ENCODE data around the gene PLK3. TPM values are rescaled to one million over a fixed set of nuclear protein-coding genes. Genes with fewer than 3 reads are reported as not detected.
A peak's percentile ranks its signal among the peaks of the same experiment; 100 is the strongest.

PLK3 gene
- total and polyA plus RNA-seq, 3 experiments from 2014 or later = 22.5 to 114 (median 104) TPM

- no peak overlapping the region for H3K4me3 Mint-ChIP-seq
- H3K27ac Mint-ChIP-seq = peak overlapping the region in 2 of 8 donors; percentile 12 to 36
- Histone ChIP-seq H3K4me3 (ENCODE audit: low read length) (no peak overlapping the region), H3K27ac (ENCODE audit: low read depth, low read length) (no peak overlapping the region), H3K36me3 (ENCODE audit: insufficient read depth, low read length) (no peaks in the 10 kb centered on the region), H3K9me3 (ENCODE audit: low read length) (no peaks in the 10 kb centered on the region), H3K27me3 (ENCODE audit: insufficient read depth, low read length, poor library complexity, severe bottlenecking) (no peaks in the 10 kb centered on the region), H3K4me1 (ENCODE audit: insufficient read depth, low read length) (no peaks in the 10 kb centered on the region)
- no peaks in the 10 kb centered on the region for H3K9me3 Mint-ChIP-seq
- ChIA-PET CTCF (interaction anchor here (1.1 to 2.3 kb wide), 2 partner anchors 12 to 134 kb away, joined by 4 to 7 read pairs; no protein-coding TSS in a partner anchor), POLR2A (no interaction called here)
- no peak for DNase-seq
- no peaks in the 10 kb centered on the region for H3K27me3 Mint-ChIP-seq
- H3K4me1 Mint-ChIP-seq = peaks cover 0 to 4% (median 2%) of the 10 kb centered on the region in 3 donors
- peaks cover 0 to 23% (median 3%) of the 10 kb centered on the region in 3 donors for H3K36me3 Mint-ChIP-seq
Measured at GRCh38 chr1:44847845-44848244, 47.7 kb downstream of the PLK3 start.

DNA sequence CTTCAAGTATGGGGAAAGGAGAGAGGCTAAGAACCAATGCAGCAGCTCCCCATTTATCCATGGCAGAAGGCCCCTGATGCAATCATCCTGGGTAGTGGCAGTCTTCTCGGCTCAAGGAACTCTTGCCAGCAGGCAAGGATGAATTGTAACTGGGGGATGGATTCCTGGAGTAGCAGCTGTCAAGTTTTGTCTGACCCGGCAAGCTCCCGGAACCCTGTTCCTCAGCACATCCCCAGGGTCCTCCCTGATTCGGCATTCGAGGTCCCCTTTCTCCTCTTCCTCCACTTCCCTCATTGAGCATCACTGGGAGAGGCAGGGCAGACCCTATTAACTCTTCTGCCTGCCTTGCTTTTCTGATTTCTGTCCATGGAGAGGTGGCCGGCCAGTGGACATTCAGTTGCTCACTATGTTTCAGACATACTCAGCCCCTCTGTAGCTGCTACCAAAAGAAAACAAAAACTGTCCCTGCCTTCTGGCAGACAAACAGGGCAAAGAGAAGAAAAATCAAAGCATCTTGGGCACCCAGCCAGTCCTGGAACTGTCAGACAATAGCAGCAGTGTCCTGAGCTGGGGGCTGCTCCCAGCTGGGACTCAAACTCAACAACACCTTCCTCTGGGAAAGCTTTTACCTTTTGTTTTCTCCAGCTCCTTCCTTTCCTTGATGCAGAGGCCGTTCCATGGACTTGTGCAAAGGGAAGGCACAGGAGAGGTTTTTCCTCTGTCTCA lies 48.4 kb downstream of the PLK3 start:
- Mint-ChIP-seq H3K4me3 (no peak overlapping the region), H3K27ac (peak overlapping the region in 2 of 8 donors; percentile 12 to 75), H3K4me1 (peaks cover 0 to 4% (median 0%) of the 10 kb centered on the region in 3 donors), H3K27me3 (no peaks in the 10 kb centered on the region), H3K36me3 (peaks cover 0 to 25% (median 3%) of the 10 kb centered on the region in 3 donors), H3K9me3 (no peaks in the 10 kb centered on the region)
- ChIA-PET POLR2A (no interaction called here), CTCF (interaction anchor here (1.1 to 2.3 kb wide), 2 partner anchors 12 to 135 kb away, joined by 4 to 7 read pairs; no protein-coding TSS in a partner anchor)
- Histone ChIP-seq H3K4me1 (ENCODE audit: insufficient read depth, low read length) (no peaks in the 10 kb centered on the region), H3K9me3 (ENCODE audit: low read length) (no peaks in the 10 kb centered on the region), H3K36me3 (ENCODE audit: insufficient read depth, low read length) (no peaks in the 10 kb centered on the region), H3K4me3 (ENCODE audit: low read length) (no peak overlapping the region), H3K27me3 (ENCODE audit: insufficient read depth, low read length, poor library complexity, severe bottlenecking) (no peaks in the 10 kb centered on the region), H3K27ac (ENCODE audit: low read depth, low read length) (no peak overlapping the region)
- DNase-seq = no peak

GRCh38 chr1:44849575-44850132 lies 49.5 kb downstream of the PLK3 start:
- Histone ChIP-seq H3K36me3 (ENCODE audit: insufficient read depth, low read length) (no peaks in the 10 kb centered on the region), H3K4me3 (ENCODE audit: low read length) (no peak overlapping the region), H3K27ac (ENCODE audit: low read depth, low read length) (no peak overlapping the region), H3K4me1 (ENCODE audit: insufficient read depth, low read length) (no peaks in the 10 kb centered on the region), H3K9me3 (ENCODE audit: low read length) (no peaks in the 10 kb centered on the region), H3K27me3 (ENCODE audit: insufficient read depth, low read length, poor library complexity, severe bottlenecking) (no peaks in the 10 kb centered on the region)
- no peak overlapping the region for H3K4me3 Mint-ChIP-seq
- H3K36me3 Mint-ChIP-seq = peaks cover 0 to 30% (median 6%) of the 10 kb centered on the region in 3 donors
- peak overlapping the region in 1 of 8 donors; percentile 75 for H3K27ac Mint-ChIP-seq
- no peak for DNase-seq
- no peaks in the 10 kb centered on the region for H3K4me1 Mint-ChIP-seq
- ChIA-PET CTCF (interaction anchor here (2.3 kb wide), 1 partner anchor 13 kb away, joined by 7 read pairs; no protein-coding TSS in a partner anchor), POLR2A (no interaction called here)
- H3K27me3 Mint-ChIP-seq = no peaks in the 10 kb centered on the region
- no peaks in the 10 kb centered on the region for H3K9me3 Mint-ChIP-seq

DNA sequence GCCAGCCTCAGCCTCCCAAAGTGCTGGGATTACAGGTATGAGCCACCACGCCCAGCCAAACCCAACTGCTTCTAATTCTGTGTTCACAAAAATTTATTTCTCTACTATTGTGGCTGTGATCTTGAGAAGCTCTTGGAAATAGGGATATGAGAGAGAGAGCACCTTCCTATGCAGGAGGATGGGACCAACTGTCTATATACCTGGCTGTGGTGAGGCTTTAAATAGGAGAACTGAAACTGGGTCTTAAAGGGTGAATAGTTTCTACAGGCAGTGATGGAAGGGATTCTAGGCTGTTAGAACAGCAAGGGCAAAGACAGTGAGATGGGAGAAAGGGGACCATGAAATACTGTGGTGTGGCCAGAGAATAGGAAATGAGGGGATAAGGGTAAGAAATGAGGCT lies 51.1 kb downstream of the PLK3 start:
- no peak for DNase-seq
- POLR2A ChIA-PET = interaction anchor here (0.6 kb wide), 1 partner anchor 15 kb away, joined by 5 read pairs; no protein-coding TSS in a partner anchor
- CTCF ChIA-PET = no interaction called here
- H3K4me1 ChIP-seq (ENCODE audit: insufficient read depth, low read length) = no peaks in the 10 kb centered on the region
- no peaks in the 10 kb centered on the region for H3K27me3 ChIP-seq (ENCODE audit: insufficient read depth, low read length, poor library complexity, severe bottlenecking)
- Mint-ChIP-seq H3K36me3 (peaks cover 4 to 42% (median 6%) of the 10 kb centered on the region in 3 donors), H3K4me1 (no peaks in the 10 kb centered on the region), H3K9me3 (no peaks in the 10 kb centered on the region), H3K27ac (no peak overlapping the region), H3K4me3 (no peak overlapping the region), H3K27me3 (no peaks in the 10 kb centered on the region)
- H3K9me3 ChIP-seq (ENCODE audit: low read length) = no peaks in the 10 kb centered on the region
- H3K36me3 ChIP-seq (ENCODE audit: insufficient read depth, low read length) = no peaks in the 10 kb centered on the region
- H3K4me3 ChIP-seq (ENCODE audit: low read length) = no peak overlapping the region
- H3K27ac ChIP-seq (ENCODE audit: low read depth, low read length) = no peak overlapping the region

DNA sequence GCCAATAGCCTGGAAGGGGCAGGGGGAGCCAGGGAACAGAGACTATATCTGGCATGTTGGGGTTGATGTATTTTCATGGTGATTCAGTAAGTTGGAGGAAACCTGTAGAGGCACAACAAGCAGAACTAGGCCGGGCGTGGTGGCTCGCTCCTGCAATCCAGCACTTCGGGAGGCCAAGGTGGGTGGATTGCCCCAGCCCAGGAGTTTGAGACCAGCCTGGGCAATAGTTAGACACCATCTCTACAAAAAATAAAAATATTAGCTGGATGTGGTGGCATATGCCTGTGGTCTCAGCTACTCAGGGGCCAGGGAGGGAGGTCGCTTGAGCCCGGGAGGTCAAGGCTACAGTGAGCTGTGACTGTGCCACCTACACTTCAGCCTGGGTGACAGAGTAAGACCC lies 53.0 kb downstream of the PLK3 start:
- no peaks in the 10 kb centered on the region for H3K27me3 ChIP-seq (ENCODE audit: insufficient read depth, low read length, poor library complexity, severe bottlenecking)
- Mint-ChIP-seq H3K27me3 (no peaks in the 10 kb centered on the region), H3K4me3 (no peak overlapping the region), H3K9me3 (no peaks in the 10 kb centered on the region), H3K27ac (no peak overlapping the region), H3K4me1 (no peaks in the 10 kb centered on the region), H3K36me3 (peaks cover 8 to 55% (median 11%) of the 10 kb centered on the region in 3 donors)
- H3K4me1 ChIP-seq (ENCODE audit: insufficient read depth, low read length) = no peaks in the 10 kb centered on the region
- no peaks in the 10 kb centered on the region for H3K36me3 ChIP-seq (ENCODE audit: insufficient read depth, low read length)
- POLR2A ChIA-PET = no interaction called here
- H3K9me3 ChIP-seq (ENCODE audit: low read length) = no peaks in the 10 kb centered on the region
- no peak overlapping the region for H3K4me3 ChIP-seq (ENCODE audit: low read length)
- no peak overlapping the region for H3K27ac ChIP-seq (ENCODE audit: low read depth, low read length)
- no peak for DNase-seq
- CTCF ChIA-PET = interaction anchor here (1.3 to 1.6 kb wide), 2 partner anchors 10 to 16 kb away, joined by 3 to 8 read pairs; partner anchors contain the start of gene PTCH2

GRCh38 chr1:44854970-44855369 lies 54.8 kb downstream of the PLK3 start:
- H3K9me3 Mint-ChIP-seq = no peaks in the 10 kb centered on the region
- no peaks in the 10 kb centered on the region for H3K9me3 ChIP-seq (ENCODE audit: low read length)
- peaks cover 8 to 50% (median 11%) of the 10 kb centered on the region in 3 donors for H3K36me3 Mint-ChIP-seq
- ChIA-PET CTCF (no interaction called here), POLR2A (no interaction called here)
- H3K27me3 Mint-ChIP-seq = no peaks in the 10 kb centered on the region
- H3K4me1 Mint-ChIP-seq = no peaks in the 10 kb centered on the region
- no peaks in the 10 kb centered on the region for H3K27me3 ChIP-seq (ENCODE audit: insufficient read depth, low read length, poor library complexity, severe bottlenecking)
- DNase-seq = no peak
- no peaks in the 10 kb centered on the region for H3K4me1 ChIP-seq (ENCODE audit: insufficient read depth, low read length)
- no peak overlapping the region for H3K4me3 ChIP-seq (ENCODE audit: low read length)
- no peak overlapping the region for H3K27ac ChIP-seq (ENCODE audit: low read depth, low read length)
- no peak overlapping the region for H3K4me3 Mint-ChIP-seq
- H3K36me3 ChIP-seq (ENCODE audit: insufficient read depth, low read length) = no peaks in the 10 kb centered on the region
- H3K27ac Mint-ChIP-seq = no peak overlapping the region

Other genes starting within 250 kb of the PLK3 start
- 1 to 10 TPM; 2.3 to 2.5 TPM for gene TMEM53, start 125.9 kb upstream of the PLK3 start, total RNA-seq
- gene TMEM53, start 125.9 kb upstream of the PLK3 start, polyA plus RNA-seq = 7.1 TPM
- gene ARMH1, start 125.7 kb upstream of the PLK3 start, total RNA-seq = 10 to 100 TPM; 33.3 to 38.0 TPM
- gene ARMH1, start 125.7 kb upstream of the PLK3 start, polyA plus RNA-seq = 21.1 TPM
- not detected for gene RNU5D-1, start 69.2 kb upstream of the PLK3 start, total RNA-seq
- not detected for gene RNU5D-1, start 69.2 kb upstream of the PLK3 start, polyA plus RNA-seq
- 10 to 100 TPM; 40.4 to 41.4 TPM for gene KIF2C, start 60.5 kb upstream of the PLK3 start, total RNA-seq
- 0.61 TPM for gene KIF2C, start 60.5 kb upstream of the PLK3 start, polyA plus RNA-seq
- 1,000 to 10,000 TPM; 2,426 to 2,465 TPM for gene RPS8, start 24.8 kb upstream of the PLK3 start, total RNA-seq
- 972 TPM for gene RPS8, start 24.8 kb upstream of the PLK3 start, polyA plus RNA-seq
- gene BEST4, start 12.2 kb upstream of the PLK3 start, total RNA-seq = 1 to 10 TPM; 1.2 to 1.4 TPM
- gene BEST4, start 12.2 kb upstream of the PLK3 start, polyA plus RNA-seq = 0.54 TPM
- under 1 TPM; 0.28 to 0.31 TPM for gene DYNLT4, start 7.0 kb downstream of the PLK3 start, total RNA-seq
- not detected for gene DYNLT4, start 7.0 kb downstream of the PLK3 start, polyA plus RNA-seq
- 1 to 10 TPM; 7.3 to 7.8 TPM for gene BTBD19, start 8.1 kb downstream of the PLK3 start, total RNA-seq
- gene BTBD19, start 8.1 kb downstream of the PLK3 start, polyA plus RNA-seq = 0.24 TPM
- 1 to 10 TPM; 1.1 to 1.7 TPM for gene PTCH2, start 42.9 kb downstream of the PLK3 start, total RNA-seq
- not detected for gene PTCH2, start 42.9 kb downstream of the PLK3 start, polyA plus RNA-seq
- gene EIF2B3, start 186.2 kb downstream of the PLK3 start, total RNA-seq = 10 to 100 TPM; 49.5 to 50.6 TPM
- 22.6 TPM for gene EIF2B3, start 186.2 kb downstream of the PLK3 start, polyA plus RNA-seq
- 10 to 100 TPM; 35.4 to 36.0 TPM for gene HECTD3, start 210.9 kb downstream of the PLK3 start, total RNA-seq
- 30.1 TPM for gene HECTD3, start 210.9 kb downstream of the PLK3 start, polyA plus RNA-seq
- 10 to 100 TPM; 89.9 to 92.4 TPM for gene UROD, start 211.9 kb downstream of the PLK3 start, total RNA-seq
- 62.9 TPM for gene UROD, start 211.9 kb downstream of the PLK3 start, polyA plus RNA-seq

All from CD8-positive, alpha-beta memory T cell (primary cell).